ENCODE results near the gene AUTS2. TPM values are rescaled to one million over a fixed set of nuclear protein-coding genes. Genes with fewer than 3 reads are reported as not detected.

AUTS2 gene
- total and polyA plus RNA-seq, 2 of the 8 experiments (the other 6 are each of a cell fraction or from before 2014, with no cell fraction given) = 25.9 to 101 TPM

DNA sequence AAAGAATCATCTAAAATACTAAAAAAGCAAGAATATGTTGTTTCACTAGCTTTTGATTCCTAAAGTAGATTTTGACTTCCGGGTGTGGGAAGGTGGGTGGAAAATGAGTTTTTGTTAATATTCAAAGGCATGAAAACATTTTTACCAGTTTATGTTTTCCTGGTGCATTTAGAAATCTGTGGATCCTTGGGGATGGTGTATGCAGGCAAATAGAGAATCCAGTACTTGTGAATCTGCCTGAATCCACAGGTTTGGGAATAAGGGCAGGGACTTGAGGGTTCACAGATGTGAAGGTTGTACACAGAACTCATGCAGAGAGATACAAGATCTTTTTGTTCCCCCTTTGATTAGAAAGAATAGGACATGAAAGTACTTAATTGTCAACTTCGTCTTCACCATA, 22.4 kb downstream of the AUTS2 start:
- H2AFZ ChIP-seq (ENCODE audit: low read length) = no peak overlapping the region
- no peaks in the 10 kb centered on the region for H3K79me2 ChIP-seq (ENCODE audit: control insufficient read depth in 1 of 2, insufficient read depth in 2 of 2, low read length in 2 of 2)
- H3K9ac ChIP-seq (replicated peaks in 1 of 4; ENCODE audit: extremely low read depth in 1 of 4, low read depth in 3 of 4, low read length in 3 of 4) = no peak overlapping the region
- CTCF ChIA-PET (ENCODE audit: partially characterized antibody) = no interaction called here
- H3K23me2 ChIP-seq (ENCODE audit: low read depth, low read length) = no peaks in the 10 kb centered on the region
- H2BK20ac ChIP-seq (ENCODE audit: low read length) = no peak overlapping the region
- H3K4me2 ChIP-seq (ENCODE audit: insufficient read depth in 1 of 2, low read depth in 2 of 2, low read length in 2 of 2) = no peak overlapping the region
- DNase-seq (ENCODE audit: low read depth in 1 of 2, low spot score in 2 of 2) = no peak
- no peak overlapping the region for H4K91ac ChIP-seq (replicated peaks; ENCODE audit: insufficient read length, low read length)
- no peak overlapping the region for H2BK15ac ChIP-seq (ENCODE audit: low read length)
- H2BK120ac ChIP-seq (replicated peaks; ENCODE audit: low read depth, low read length) = no peak overlapping the region
- FAIRE-seq = no peak
- peaks cover 28 to 35% of the 10 kb centered on the region in 2 experiments for H4K20me1 ChIP-seq (replicated peaks in 1 of 2; ENCODE audit: control insufficient read depth in 1 of 2, insufficient read depth in 2 of 2, low read length in 2 of 2)
- no peaks in the 10 kb centered on the region for H3K9me3 ChIP-seq (ENCODE audit: insufficient read depth in 2 of 2, low read depth in 1 of 2, low read length in 1 of 2)
- no peak overlapping the region for H3K14ac ChIP-seq (ENCODE audit: insufficient read length)
- no peak overlapping the region for H2AK5ac ChIP-seq (ENCODE audit: low read depth, low read length)
- H3K23ac ChIP-seq (ENCODE audit: insufficient read length) = no peak overlapping the region
- POLR2A ChIA-PET (ENCODE audit: partially characterized antibody) = interaction anchor here (0.8 kb wide), 1 partner anchor 20 kb away, joined by 3 read pairs; no protein-coding TSS in a partner anchor
- peaks cover 72 to 99% (median 93%) of the 10 kb centered on the region in 4 experiments for H3K27me3 ChIP-seq (replicated peaks in 1 of 4; ENCODE audit: control insufficient read depth in 3 of 4, extremely low read depth in 1 of 4, insufficient read depth in 3 of 4, low read length in 3 of 4)
- no peak overlapping the region for H3K4ac ChIP-seq (replicated peaks; ENCODE audit: insufficient read length, low read depth, low read length)
- no peak overlapping the region for H3K27ac ChIP-seq (ENCODE audit: low read depth, low read length)
- no peak overlapping the region for H2BK12ac ChIP-seq (ENCODE audit: low read depth, low read length)
- WGBS, 2 experiments (ENCODE audit: extremely low coverage in 1 of 2, insufficient coverage in 1 of 2, insufficient read length in 1 of 2, insufficient replicate concordance in 2 of 2, low coverage in 1 of 2, low lambda C conversion rate in 2 of 2, missing lambda C conversion rate in 1 of 2) = 55% methylated on average over 2 of the region's 2 CpGs; no CpG with 5 or more reads in 1 of the 2 experiments
- no peaks in the 10 kb centered on the region for H3K36me3 ChIP-seq (ENCODE audit: control insufficient read depth in 2 of 4, insufficient read depth in 4 of 4, low read length in 3 of 4)
- no peak overlapping the region for H3K56ac ChIP-seq (replicated peaks; ENCODE audit: insufficient read length, low read depth, low read length)
- no peak overlapping the region for H3K4me3 ChIP-seq (ENCODE audit: extremely low read depth in 1 of 4, insufficient read depth in 2 of 4, low read depth in 3 of 4, low read length in 4 of 4)
- H3K79me1 ChIP-seq (ENCODE audit: low read depth, low read length) = peaks cover 3% of the 10 kb centered on the region
- H3K4me1 ChIP-seq (replicated peaks in 1 of 4; ENCODE audit: control insufficient read depth in 3 of 4, insufficient read depth in 4 of 4, low read length in 3 of 4) = peaks cover 0 to 15% (median 8%) of the 10 kb centered on the region in 4 experiments; a peak in 5 of 7 replicates
- H4K8ac ChIP-seq (ENCODE audit: extremely low read depth, insufficient read depth, low read length) = no peak overlapping the region
- H2BK5ac ChIP-seq (ENCODE audit: low read depth, low read length) = no peak overlapping the region
- no peak overlapping the region for H4K5ac ChIP-seq (ENCODE audit: insufficient read length, low read depth, low read length)
- no peak overlapping the region for H3K18ac ChIP-seq (ENCODE audit: extremely low read depth, low read length)
- TF ChIP-seq CHD2 (IDR thresholded peaks at IDR 0.05; ENCODE audit: low read length) (no peak), CREB1 (IDR thresholded peaks at IDR 0.05) (no peak), FOSL1 (IDR thresholded peaks at IDR 0.05; ENCODE audit: insufficient read depth, low read depth, low read length) (no peak), USF2 (IDR thresholded peaks at IDR 0.05; ENCODE audit: low read length) (no peak), TAF1 (IDR thresholded peaks at IDR 0.05; ENCODE audit: low read depth, low read length) (no peak), YY1 (IDR thresholded peaks at IDR 0.05; ENCODE audit: low read depth, low read length) (no peak), ZNF274 (IDR thresholded peaks at IDR 0.05; ENCODE audit: borderline replicate concordance, extremely low read depth, low read length) (no peak), SRF (IDR thresholded peaks at IDR 0.05; ENCODE audit: low read depth, low read length) (no peak)
